Activated CD8-positive, alpha-beta memory T cell treated with anti-CD3 and anti-CD28 coated beads for 36 hours (primary cell): ENCODE results near the gene HIVEP2. TPM values are rescaled to one million over a fixed set of nuclear protein-coding genes. Genes with fewer than 3 reads are reported as not detected.

Source experiments
- CTCF ChIA-PET: fragments of 350-600 bp; sonication (Branson Sonifier 250); formaldehyde crosslinking; loops from one replicate; lab custom pipeline; 2021; ENCODE audit warnings: antibody characterized with exemption; lab: Charles Lee
- POLR2A ChIA-PET: fragments of 350-600 bp; sonication (Branson Sonifier 250); formaldehyde crosslinking; loops from one replicate; lab custom pipeline; 2021; ENCODE audit warnings: antibody characterized with exemption; lab: Charles Lee
- total RNA-seq, 2 experiments: library from RNA; stranded (reverse); gene quantifications; one replicate each; pipeline ENCODE4 v1.2.3, GENCODE V29; 2021

The HIVEP2 gene
- total RNA-seq, 2 experiments from 2014 or later, result 34.4 to 39.3 TPM

- CTCF ChIA-PET, result interaction anchor here (1.1 kb wide), 1 partner anchor 95 kb away, joined by 3 read pairs; no protein-coding TSS in a partner anchor
These were observed 122.1 kb downstream of the HIVEP2 start for GRCh38 chr6:142822842-142823241.

GRCh38 chr6:142822383-142822782 is 122.6 kb downstream of the HIVEP2 start:
- ChIA-PET CTCF (interaction anchor here (1.1 kb wide), 1 partner anchor 95 kb away, joined by 3 read pairs; no protein-coding TSS in a partner anchor), POLR2A (no interaction called here)

More at GRCh38 chr6:142822842-142823241, 122.1 kb downstream of the HIVEP2 start:
- POLR2A ChIA-PET, result no interaction called here

GRCh38 chr6:142821860-142822259 is 123.1 kb downstream of the HIVEP2 start:
- ChIA-PET CTCF (interaction anchor here (1.1 kb wide), 1 partner anchor 96 kb away, joined by 3 read pairs; no protein-coding TSS in a partner anchor), POLR2A (no interaction called here)

- POLR2A ChIA-PET, result interaction anchor here (0.7 kb wide), 1 partner anchor 125 kb away, joined by 3 read pairs; no protein-coding TSS in a partner anchor
- CTCF ChIA-PET, result interaction anchor here (1.3 to 2.5 kb wide), 2 partner anchors 17 to 19 kb away, joined by 5 to 6 read pairs; no protein-coding TSS in a partner anchor
These were observed 123.7 kb downstream of the HIVEP2 start for GRCh38 chr6:142821164-142821716.

GRCh38 chr6:142820338-142821051 is 124.5 kb downstream of the HIVEP2 start:
- POLR2A ChIA-PET, result interaction anchor here (0.7 to 2.4 kb wide), 4 partner anchors 23 to 125 kb away, joined by 3 to 11 read pairs (median 4); no protein-coding TSS in a partner anchor
- CTCF ChIA-PET, result interaction anchor here (1.3 to 2.5 kb wide), 3 partner anchors 17 to 126 kb away, joined by 5 to 6 read pairs (median 6); no protein-coding TSS in a partner anchor

- ChIA-PET CTCF (interaction anchor here (0.8 to 2.5 kb wide), 4 partner anchors 16 to 127 kb away, joined by 3 to 6 read pairs (median 6); no protein-coding TSS in a partner anchor), POLR2A (interaction anchor here (1.0 to 2.4 kb wide), 3 partner anchors 20 to 32 kb away, joined by 3 to 11 read pairs (median 3); no protein-coding TSS in a partner anchor)
These were observed 125.2 kb downstream of the HIVEP2 start for GRCh38 chr6:142819603-142820337.

GRCh38 chr6:142816486-142816885 is 128.5 kb downstream of the HIVEP2 start:
- CTCF ChIA-PET, result no interaction called here
- POLR2A ChIA-PET, result no interaction called here

- ChIA-PET POLR2A (no interaction called here), CTCF (no interaction called here)
These were observed 128.9 kb downstream of the HIVEP2 start for GRCh38 chr6:142816031-142816430.

GRCh38 chr6:142811923-142812322 is 133.1 kb downstream of the HIVEP2 start:
- ChIA-PET POLR2A (interaction anchor here (0.9 kb wide), 1 partner anchor 9 kb away, joined by 4 read pairs; no protein-coding TSS in a partner anchor), CTCF (no interaction called here)

GRCh38 chr6:142810952-142811514 is 133.9 kb downstream of the HIVEP2 start:
- POLR2A ChIA-PET, result interaction anchor here (0.7 to 1.0 kb wide), 3 partner anchors 9 to 67 kb away, joined by 3 to 9 read pairs (median 4); no protein-coding TSS in a partner anchor
- CTCF ChIA-PET, result interaction anchor here (0.8 to 1.4 kb wide), 2 partner anchors 14 to 17 kb away, joined by 3 to 4 read pairs; no protein-coding TSS in a partner anchor

GRCh38 chr6:142809947-142810346 is 135.0 kb downstream of the HIVEP2 start:
- CTCF ChIA-PET, result interaction anchor here (0.8 to 1.4 kb wide), 2 partner anchors 15 to 16 kb away, joined by 3 to 4 read pairs; no protein-coding TSS in a partner anchor
- POLR2A ChIA-PET, result no interaction called here

- POLR2A ChIA-PET, result no interaction called here
These were observed 136.4 kb downstream of the HIVEP2 start for GRCh38 chr6:142808405-142809061.

GRCh38 chr6:142805042-142805441 is 139.9 kb downstream of the HIVEP2 start:
- CTCF ChIA-PET, result no interaction called here
- POLR2A ChIA-PET, result interaction anchor here (1.5 kb wide), 1 partner anchor 14 kb away, joined by 3 read pairs; no protein-coding TSS in a partner anchor

More at GRCh38 chr6:142808405-142809061, 136.4 kb downstream of the HIVEP2 start:
- CTCF ChIA-PET, result no interaction called here

GRCh38 chr6:142804490-142804889 is 140.5 kb downstream of the HIVEP2 start:
- POLR2A ChIA-PET, result interaction anchor here (1.5 kb wide), 1 partner anchor 14 kb away, joined by 3 read pairs; no protein-coding TSS in a partner anchor

GRCh38 chr6:142803495-142804058 is 141.4 kb downstream of the HIVEP2 start:
- ChIA-PET CTCF (interaction anchor here (1.4 kb wide), 1 partner anchor 17 kb away, joined by 6 read pairs; no protein-coding TSS in a partner anchor), POLR2A (no interaction called here)

More at GRCh38 chr6:142804490-142804889, 140.5 kb downstream of the HIVEP2 start:
- CTCF ChIA-PET, result interaction anchor here (1.4 kb wide), 1 partner anchor 16 kb away, joined by 6 read pairs; no protein-coding TSS in a partner anchor

GRCh38 chr6:142803032-142803431 is 141.9 kb downstream of the HIVEP2 start:
- CTCF ChIA-PET, result no interaction called here

GRCh38 chr6:142802124-142802523 is 142.9 kb downstream of the HIVEP2 start:
- POLR2A ChIA-PET, result interaction anchor here (0.9 kb wide), 1 partner anchor 10 kb away, joined by 4 read pairs; no protein-coding TSS in a partner anchor
- CTCF ChIA-PET, result no interaction called here

More at GRCh38 chr6:142803032-142803431, 141.9 kb downstream of the HIVEP2 start:
- POLR2A ChIA-PET, result interaction anchor here (0.9 kb wide), 1 partner anchor 9 kb away, joined by 4 read pairs; no protein-coding TSS in a partner anchor
